Ascending aorta (tissue), 2 donors: ENCODE measurements around the gene AP1B1. TPM values are rescaled to one million over a fixed set of nuclear protein-coding genes. Genes with fewer than 3 reads are reported as not detected.

ENCODE experiments used
- DNase-seq, 2 donors: peaks; one replicate each; pipeline ENCODE4 v3.0.0-alpha.2; 2019; ENCODE audit warnings: low spot score in 2 of 2
- H3K27ac ChIP-seq, 2 donors: fragments of 200-600 bp; sonication (generic); one replicate each; pipeline ENCODE4 v1.5.1; 2016 to 2017; ENCODE audit warnings: mild to moderate bottlenecking in 1 of 2
- H3K27me3 ChIP-seq: fragments of 200-600 bp; sonication (generic); one replicate; pipeline ENCODE4 v1.5.1; 2017
- H3K36me3 ChIP-seq, 2 donors: fragments of 200-600 bp; sonication (generic); one replicate each; pipeline ENCODE4 v1.5.1; 2016
- H3K4me1 ChIP-seq, 2 donors: fragments of 200-600 bp; sonication (generic); one replicate each; pipeline ENCODE4 v1.5.1; 2016 to 2017; ENCODE audit warnings: mild to moderate bottlenecking in 1 of 2
- H3K4me3 ChIP-seq, 2 donors: fragments of 200-600 bp; sonication (generic); one replicate each; pipeline ENCODE4 v1.5.1; 2016 to 2017; ENCODE audit warnings: mild to moderate bottlenecking in 1 of 2
- H3K9me3 ChIP-seq, 2 donors: fragments of 200-600 bp; sonication (generic); one replicate each; pipeline ENCODE4 v1.5.1; 2016
- CTCF ChIP-seq, 3 experiments: fragments of 200-600 bp in 2 of 3; fragments of 450-650 bp in 1 of 3; sonication (generic) in 2 of 3; IDR thresholded peaks; one replicate each; pipeline ENCODE4 v1.5.1; 2016 to 2019; ENCODE audit warnings: antibody characterized with exemption in 3 of 3, mild to moderate bottlenecking in 1 of 3, moderate library complexity in 1 of 3
- intact Hi-C: fragments of 100-400 bp; cut with DNase I; formaldehyde crosslinking; loops from one replicate; pipeline ENCODE4 v1.15.1; 2023
- total RNA-seq: library from RNA; depleted of rRNA; stranded (reverse); fragments of >200 nt; gene quantifications from one replicate; pipeline ENCODE4 v1.1.0, GENCODE V29; 2016

AP1B1 gene
- total RNA-seq, 1 donor from 2014 or later: 86.4 TPM

GRCh38 chr22:29302402-29302680 lies 86.0 kb downstream of the AP1B1 start:
- H3K4me1 ChIP-seq: peaks cover 0 to 15% of the 10 kb centered on the region in 2 donors
- no peak overlapping the region for H3K4me3 ChIP-seq
- TF ChIP-seq CTCF (IDR thresholded peaks at IDR 0.05): no peak
- no peaks in the 10 kb centered on the region for H3K9me3 ChIP-seq
- peaks cover 36 to 37% of the 10 kb centered on the region in 2 donors for H3K36me3 ChIP-seq
- no peaks in the 10 kb centered on the region for H3K27me3 ChIP-seq
- peak overlapping the region; percentile 4 to 67 for H3K27ac ChIP-seq
- intact Hi-C loops: no loop called here
- DNase-seq: no peak

GRCh38 chr22:29301716-29302401 lies 86.5 kb downstream of the AP1B1 start:
- intact Hi-C loops: no loop called here
- TF ChIP-seq CTCF (IDR thresholded peaks at IDR 0.05): no peak
- Histone ChIP-seq H3K27me3 (no peaks in the 10 kb centered on the region), H3K4me1 (peaks cover 0 to 13% of the 10 kb centered on the region in 2 donors), H3K27ac (peak overlapping the region; percentile 4 to 67), H3K4me3 (no peak overlapping the region), H3K36me3 (peaks cover 41 to 42% of the 10 kb centered on the region in 2 donors), H3K9me3 (no peaks in the 10 kb centered on the region)
- no peak for DNase-seq

GRCh38 chr22:29300807-29301601 lies 87.4 kb downstream of the AP1B1 start:
- Histone ChIP-seq H3K9me3 (no peaks in the 10 kb centered on the region), H3K27ac (no peak overlapping the region), H3K4me3 (no peak overlapping the region), H3K36me3 (peaks cover 50 to 51% of the 10 kb centered on the region in 2 donors), H3K27me3 (no peaks in the 10 kb centered on the region), H3K4me1 (peaks cover 0 to 13% of the 10 kb centered on the region in 2 donors)
- DNase-seq: no peak
- no peak for TF ChIP-seq CTCF (IDR thresholded peaks at IDR 0.05)
- intact Hi-C loops: no loop called here

GRCh38 chr22:29300467-29300806 lies 87.9 kb downstream of the AP1B1 start:
- H3K27me3 ChIP-seq: no peaks in the 10 kb centered on the region
- intact Hi-C loops: no loop called here
- peaks cover 55 to 56% of the 10 kb centered on the region in 2 donors for H3K36me3 ChIP-seq
- DNase-seq: no peak
- H3K4me1 ChIP-seq: peaks cover 0 to 13% of the 10 kb centered on the region in 2 donors
- H3K4me3 ChIP-seq: no peak overlapping the region
- no peak for TF ChIP-seq CTCF (IDR thresholded peaks at IDR 0.05)
- H3K9me3 ChIP-seq: no peaks in the 10 kb centered on the region
- no peak overlapping the region for H3K27ac ChIP-seq

- Histone ChIP-seq H3K9me3 (no peaks in the 10 kb centered on the region), H3K27ac (no peak overlapping the region), H3K4me3 (no peak overlapping the region), H3K27me3 (no peaks in the 10 kb centered on the region), H3K4me1 (peaks cover 0 to 13% of the 10 kb centered on the region in 2 donors), H3K36me3 (peaks cover 66% of the 10 kb centered on the region in 2 donors)
- no peak for DNase-seq
- intact Hi-C loops: no loop called here
- no peak for TF ChIP-seq CTCF (IDR thresholded peaks at IDR 0.05)
Observed at GRCh38 chr22:29299136-29299900, 89.1 kb downstream of the AP1B1 start.
